Naive B cell (primary cell): ENCODE data around the gene MYL6B. TPM values are rescaled to one million over a fixed set of nuclear protein-coding genes. Genes with fewer than 3 reads are reported as not detected.

Experiments used
- ATAC-seq, 2 donors: fragments of 150-1000 bp; cut with Tn5 transposase; 2 replicates each; pipeline ENCODE4 v1.10.0; 2021; ENCODE audit warnings: low read depth in 2 of 2, mild to moderate bottlenecking in 2 of 2, moderate library complexity in 2 of 2
- DNase-seq: peaks from one replicate; pipeline ENCODE4 v3.0.0; 2022
- H3K27ac Mint-ChIP-seq, 6 donors: one replicate each; pipeline ENCODE4 v1.8.0; 2020 to 2022; ENCODE audit warnings: mild to moderate bottlenecking in 6 of 6, mixed read lengths in 6 of 6, moderate library complexity in 5 of 6, inconsistent platforms in 2 of 6
- H3K27me3 Mint-ChIP-seq, 3 donors: one replicate each; pipeline ENCODE4 v1.8.0; 2021 to 2022; ENCODE audit warnings: mixed read lengths in 3 of 3, mild to moderate bottlenecking in 1 of 3
- H3K36me3 Mint-ChIP-seq, 2 donors: one replicate each; pipeline ENCODE4 v1.8.0; 2020 to 2022; ENCODE audit warnings: mixed read lengths in 2 of 2, inconsistent platforms in 1 of 2, mild to moderate bottlenecking in 1 of 2
- H3K4me1 Mint-ChIP-seq, 3 donors: one replicate each; pipeline ENCODE4 v1.8.0; 2020 to 2022; ENCODE audit warnings: mixed read lengths in 3 of 3, inconsistent platforms in 1 of 3, mild to moderate bottlenecking in 1 of 3, moderate library complexity in 1 of 3
- H3K4me3 Mint-ChIP-seq, 8 donors: one replicate each; pipeline ENCODE4 v1.8.0; 2020 to 2022; ENCODE audit warnings: mild to moderate bottlenecking in 8 of 8, mixed read lengths in 8 of 8, moderate library complexity in 8 of 8, inconsistent platforms in 2 of 8
- H3K9me3 Mint-ChIP-seq, 7 donors: one replicate each; pipeline ENCODE4 v1.8.0; 2020 to 2022; ENCODE audit warnings: mixed read lengths in 7 of 7, mild to moderate bottlenecking in 5 of 7, inconsistent platforms in 2 of 7, moderate library complexity in 1 of 7
- polyA plus RNA-seq, 6 donors: library from polyadenylated mRNA; unstranded; fragments of 300-500 nt; fragmentation: Illumina TruSeq; gene quantifications; one replicate each; pipeline ENCODE4 v1.2.3, GENCODE V29; 2021; ENCODE audit warnings: low read depth in 6 of 6

MYL6B gene
- 10 to 100 TPM; 14.2 to 35.1 (median 20.2) TPM for polyA plus RNA-seq

DNA sequence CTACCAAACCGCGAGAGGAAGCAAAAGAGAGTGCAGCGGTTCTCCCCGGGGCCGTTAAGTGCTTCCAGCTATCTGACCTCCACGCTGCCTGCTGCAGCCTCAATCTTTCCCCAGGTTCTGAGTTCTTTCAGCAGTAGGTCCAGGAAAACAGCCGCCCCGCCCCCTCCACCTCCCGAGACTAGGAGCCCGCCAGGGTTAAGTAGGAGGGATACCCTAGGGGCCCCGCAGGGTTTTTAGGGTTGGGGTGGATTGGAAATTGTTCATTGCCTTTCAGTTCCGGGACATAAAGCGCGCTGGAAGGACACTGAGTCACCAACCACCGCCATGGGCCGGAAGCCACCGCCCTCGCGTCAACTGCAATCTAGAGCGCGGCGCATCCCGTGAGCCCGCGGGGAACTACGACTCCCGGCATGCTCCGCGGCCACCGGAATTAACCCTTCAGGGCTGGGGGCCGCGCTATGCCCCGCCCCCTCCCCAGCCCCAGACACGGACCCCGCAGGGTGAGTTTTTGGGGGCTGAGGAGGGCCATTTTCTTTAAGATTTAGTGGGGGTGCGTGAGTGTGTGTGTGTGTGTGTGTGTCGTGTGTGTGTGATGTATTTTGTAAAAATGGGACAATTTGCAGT lies at the start of gene MYL6B:
MYL6B (plus strand) TSS at position 456 of the 624 bp plus-strand sequence. CDS start 1,332 bp downstream, outside the sequence.
- no peaks in the 10 kb centered on the region for H3K27me3 Mint-ChIP-seq
- ATAC-seq = peak; percentile 89 to 92

DNA sequence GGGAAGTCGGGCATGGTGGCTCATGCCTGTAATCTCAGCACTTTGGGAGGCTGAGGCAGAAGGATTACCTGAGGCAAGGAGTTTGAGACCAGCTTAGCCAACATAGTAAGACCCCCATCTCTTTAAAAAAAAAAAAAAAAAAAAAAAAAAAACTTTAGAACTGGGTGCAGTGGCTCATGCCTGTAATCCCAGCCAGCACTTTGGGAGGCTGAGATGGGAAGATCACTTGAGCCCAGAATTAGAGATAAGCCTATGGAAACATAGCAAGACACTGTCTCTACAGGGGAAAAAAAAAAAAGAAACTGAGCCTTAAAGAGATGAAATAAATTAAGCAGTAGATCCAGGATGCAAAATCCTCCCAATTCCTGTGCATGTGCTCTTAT lies 49.7 kb upstream of the MYL6B start:
- peak overlapping the region in 1 of 8 donors; percentile 95 for H3K4me3 Mint-ChIP-seq
- no peaks in the 10 kb centered on the region for H3K36me3 Mint-ChIP-seq
- no peaks in the 10 kb centered on the region for H3K9me3 Mint-ChIP-seq
- H3K4me1 Mint-ChIP-seq = peaks cover 19 to 39% (median 36%) of the 10 kb centered on the region in 3 donors
- H3K27ac Mint-ChIP-seq = peak overlapping the region in 1 of 6 donors; percentile 62
- H3K27me3 Mint-ChIP-seq = peaks cover 0 to 3% (median 2%) of the 10 kb centered on the region in 3 donors
- no peak for DNase-seq
- ATAC-seq = no peak

More for the DNA sequence above, at the start of gene MYL6B:
- H3K4me1 Mint-ChIP-seq = peaks cover 20 to 46% (median 32%) of the 10 kb centered on the region in 3 donors
- no peaks in the 10 kb centered on the region for H3K9me3 Mint-ChIP-seq
- DNase-seq = peak; percentile 84
- no peaks in the 10 kb centered on the region for H3K36me3 Mint-ChIP-seq
- H3K4me3 Mint-ChIP-seq = peak within 1 kb of the TSS; percentile 85 to 97 (median 94)
- peak within 1 kb of the TSS; percentile 88 to 97 (median 96) for H3K27ac Mint-ChIP-seq

DNA sequence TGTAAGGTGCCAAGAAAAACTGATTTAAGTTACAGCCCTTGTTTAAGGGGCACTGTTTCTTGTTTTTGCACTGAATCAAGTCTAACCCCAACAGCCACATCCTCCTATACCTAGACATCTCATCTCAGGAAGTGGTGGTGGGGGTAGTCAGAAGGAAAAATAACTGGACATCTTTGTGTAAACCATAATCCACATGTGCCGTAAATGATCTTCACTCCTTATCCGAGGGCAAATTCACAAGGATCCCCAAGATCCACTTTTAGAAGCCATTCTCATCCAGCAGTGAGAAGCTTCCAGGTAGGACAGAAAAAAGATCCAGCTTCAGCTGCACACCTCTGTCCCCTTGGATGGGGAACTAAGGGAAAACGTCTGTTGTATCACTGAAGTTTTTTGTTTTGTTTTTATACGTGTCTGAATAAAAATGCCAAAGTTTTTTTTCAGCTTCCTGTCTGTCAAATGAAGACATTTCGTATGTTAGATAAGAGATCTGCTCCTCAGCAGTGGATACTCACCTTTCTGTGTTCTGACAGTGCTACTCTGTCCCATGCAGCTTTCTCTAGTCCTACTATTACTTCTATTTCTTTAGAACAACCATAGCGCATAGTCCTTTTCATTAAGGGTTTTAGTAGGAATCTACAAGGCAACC lies 49.2 kb upstream of the MYL6B start:
- H3K4me1 Mint-ChIP-seq = peaks cover 19 to 37% (median 36%) of the 10 kb centered on the region in 3 donors
- no peaks in the 10 kb centered on the region for H3K36me3 Mint-ChIP-seq
- no peak for DNase-seq
- H3K4me3 Mint-ChIP-seq = peak overlapping the region in 7 of 8 donors; percentile 95 to 100 (median 99)
- H3K27ac Mint-ChIP-seq = peak overlapping the region in 4 of 6 donors; percentile 46 to 98 (median 96)
- ATAC-seq = no peak
- H3K9me3 Mint-ChIP-seq = no peaks in the 10 kb centered on the region
- H3K27me3 Mint-ChIP-seq = no peaks in the 10 kb centered on the region

DNA sequence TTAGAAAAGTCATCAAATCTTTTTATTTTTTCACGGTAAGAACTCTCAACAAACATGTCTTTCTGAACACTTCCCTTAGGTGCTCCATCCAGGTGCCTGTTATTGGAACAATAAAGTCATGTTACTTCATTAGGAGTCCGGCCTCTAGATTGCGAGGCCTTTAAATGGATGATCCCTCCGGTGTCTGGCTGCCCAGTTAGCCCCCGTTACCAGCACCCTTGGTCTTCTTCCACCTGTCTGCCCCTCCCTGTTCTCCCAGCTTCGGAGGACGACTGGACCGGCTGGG lies 48.6 kb upstream of the MYL6B start:
- peak overlapping the region; percentile 95 to 100 (median 99) for H3K4me3 Mint-ChIP-seq
- no peaks in the 10 kb centered on the region for H3K27me3 Mint-ChIP-seq
- no peaks in the 10 kb centered on the region for H3K36me3 Mint-ChIP-seq
- H3K27ac Mint-ChIP-seq = peak overlapping the region; percentile 78 to 98 (median 96)
- no peak for DNase-seq
- no peak for ATAC-seq
- peaks cover 19 to 37% (median 36%) of the 10 kb centered on the region in 3 donors for H3K4me1 Mint-ChIP-seq
- no peaks in the 10 kb centered on the region for H3K9me3 Mint-ChIP-seq

DNA sequence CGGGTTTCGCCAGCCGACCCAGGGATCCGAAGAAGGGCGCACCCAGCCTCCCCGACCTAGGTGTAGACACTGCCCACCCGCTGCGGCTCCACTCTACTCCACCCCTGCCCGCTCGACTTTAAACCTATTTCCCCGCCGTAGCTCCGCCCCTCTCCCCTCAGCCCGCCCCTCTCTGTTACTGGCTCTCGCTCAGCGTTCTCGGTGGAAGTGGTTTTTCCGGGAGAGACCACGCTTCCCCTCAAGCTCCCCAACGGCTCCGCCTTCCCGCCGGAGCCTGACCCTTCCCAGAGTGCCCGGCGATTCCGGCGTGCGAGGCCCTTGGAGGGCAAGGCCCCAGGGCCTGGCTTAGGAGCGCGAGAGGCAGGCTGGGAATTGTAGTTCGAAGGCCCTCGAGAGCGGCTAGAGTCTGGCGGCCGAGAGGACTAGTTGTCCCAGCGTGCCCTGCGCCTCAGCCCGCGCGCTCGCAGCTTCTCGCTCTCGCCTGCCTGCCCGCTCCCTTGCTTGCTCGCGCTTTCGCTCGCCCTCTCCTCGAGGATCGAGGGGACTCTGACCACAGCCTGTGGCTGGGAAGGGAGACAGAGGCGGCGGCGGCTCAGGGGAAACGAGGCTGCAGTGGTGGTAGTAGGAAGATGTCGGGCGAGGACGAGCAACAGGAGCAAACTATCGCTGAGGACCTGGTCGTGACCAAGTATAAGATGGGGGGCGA lies 48.1 kb upstream of the MYL6B start, which contains the start of gene PA2G4:
PA2G4 (plus strand) TSS at position 451 of the 706 bp plus-strand sequence; CDS start at position 630, 179 bp downstream.
- peaks cover 19 to 37% (median 36%) of the 10 kb centered on the region in 3 donors for H3K4me1 Mint-ChIP-seq
- peak; percentile 93 to 94 for ATAC-seq
- peak within 1 kb of the TSS; percentile 78 to 98 (median 96) for H3K27ac Mint-ChIP-seq
- no peaks in the 10 kb centered on the region for H3K36me3 Mint-ChIP-seq
- no peaks in the 10 kb centered on the region for H3K9me3 Mint-ChIP-seq
- H3K27me3 Mint-ChIP-seq = no peaks in the 10 kb centered on the region
- peak; percentile 93 for DNase-seq
- H3K4me3 Mint-ChIP-seq = peak within 1 kb of the TSS; percentile 95 to 100 (median 99)

DNA sequence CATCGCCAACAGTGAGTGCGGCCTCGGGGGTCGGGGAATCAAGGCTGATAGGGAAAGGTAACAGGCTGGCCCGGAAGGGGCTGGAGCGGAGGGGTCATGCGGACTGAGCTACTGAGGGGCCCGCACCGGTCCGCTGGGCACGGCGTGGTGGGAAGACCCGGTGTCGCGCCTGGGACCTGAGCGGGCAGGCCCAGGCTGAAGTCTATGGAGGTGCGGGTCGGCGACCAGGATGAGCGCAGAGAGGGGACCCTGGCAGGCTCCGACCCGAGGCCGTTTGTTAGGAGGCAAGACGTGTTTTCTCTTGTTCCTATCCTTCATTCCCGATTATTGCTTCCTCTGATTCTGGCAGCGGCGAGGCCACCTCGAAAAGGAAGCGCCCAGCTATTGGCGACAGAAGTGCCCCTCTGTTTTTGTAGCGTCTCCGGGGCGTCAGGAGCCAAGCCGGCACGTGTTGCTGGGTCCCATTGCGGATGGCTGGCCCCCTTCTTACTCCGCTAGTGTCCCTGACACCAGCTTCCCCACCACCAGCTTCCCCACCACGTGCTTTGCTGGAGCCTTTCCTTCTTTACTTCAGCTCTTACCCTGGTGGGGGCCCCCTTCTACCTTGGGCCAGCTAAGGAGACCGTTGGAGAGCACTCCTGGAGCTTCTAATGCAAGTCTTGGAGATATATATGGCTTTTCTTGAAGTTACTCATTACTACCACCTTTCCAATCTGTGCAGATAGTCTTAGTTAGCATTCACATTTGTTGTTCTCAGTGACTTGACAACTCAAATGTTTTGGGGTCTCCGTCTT lies 47.4 kb upstream of the MYL6B start:
- Mint-ChIP-seq H3K27ac (peak overlapping the region; percentile 78 to 98 (median 96)), H3K27me3 (no peaks in the 10 kb centered on the region), H3K4me3 (peak overlapping the region; percentile 95 to 100 (median 99)), H3K36me3 (no peaks in the 10 kb centered on the region), H3K4me1 (peaks cover 19 to 37% (median 36%) of the 10 kb centered on the region in 3 donors), H3K9me3 (no peaks in the 10 kb centered on the region)
- no peak for DNase-seq
- peak; percentile 2 to 10 for ATAC-seq

DNA sequence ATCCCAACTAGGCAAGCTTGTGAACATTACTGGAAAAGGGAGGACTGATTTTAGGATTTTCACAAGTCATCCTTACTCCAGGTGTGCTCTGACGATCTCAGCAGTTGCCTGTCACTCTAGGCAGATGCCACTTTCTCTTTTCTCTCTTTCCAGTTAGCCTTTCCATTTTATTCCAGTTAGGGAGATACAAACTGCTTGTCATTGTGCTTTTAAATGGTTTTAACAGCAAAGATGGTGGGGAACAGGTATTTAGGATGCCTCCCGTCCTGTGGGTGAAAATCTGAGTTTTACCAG lies 46.8 kb upstream of the MYL6B start:
- ATAC-seq (no peak), DNase-seq (no peak)
- H3K27me3 Mint-ChIP-seq = no peaks in the 10 kb centered on the region
- peak overlapping the region; percentile 95 to 100 (median 99) for H3K4me3 Mint-ChIP-seq
- no peaks in the 10 kb centered on the region for H3K9me3 Mint-ChIP-seq
- peak overlapping the region in 4 of 6 donors; percentile 35 to 97 (median 92) for H3K27ac Mint-ChIP-seq
- peaks cover under 1 to 4% of the 10 kb centered on the region in 2 donors for H3K36me3 Mint-ChIP-seq
- H3K4me1 Mint-ChIP-seq = peaks cover 19 to 37% (median 36%) of the 10 kb centered on the region in 3 donors

DNA sequence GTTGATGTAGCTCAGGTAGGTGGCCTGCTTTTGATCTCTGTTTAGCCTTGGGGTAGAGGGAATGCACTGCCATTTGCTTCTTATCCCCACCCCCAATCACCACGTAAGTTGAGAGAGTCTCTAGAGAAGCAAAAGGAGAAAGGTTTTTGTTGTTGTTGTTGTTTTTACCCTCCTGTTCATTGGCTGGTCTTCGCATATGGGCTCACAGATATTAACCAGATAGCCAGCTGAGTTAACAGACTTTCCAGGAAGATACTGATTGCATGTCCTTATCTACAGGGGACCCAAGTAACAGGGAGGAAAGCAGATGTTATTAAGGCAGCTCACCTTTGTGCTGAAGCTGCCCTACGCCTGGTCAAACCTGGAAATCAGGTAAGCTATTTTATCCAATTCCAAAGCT lies 45.1 kb upstream of the MYL6B start:
- DNase-seq = no peak
- H3K27me3 Mint-ChIP-seq = no peaks in the 10 kb centered on the region
- no peak for ATAC-seq
- no peaks in the 10 kb centered on the region for H3K9me3 Mint-ChIP-seq
- peak overlapping the region in 1 of 8 donors; percentile 95 for H3K4me3 Mint-ChIP-seq
- peaks cover 7 to 10% of the 10 kb centered on the region in 2 donors for H3K36me3 Mint-ChIP-seq
- peak overlapping the region in 1 of 6 donors; percentile 84 for H3K27ac Mint-ChIP-seq
- H3K4me1 Mint-ChIP-seq = peaks cover 19 to 37% (median 36%) of the 10 kb centered on the region in 3 donors

DNA sequence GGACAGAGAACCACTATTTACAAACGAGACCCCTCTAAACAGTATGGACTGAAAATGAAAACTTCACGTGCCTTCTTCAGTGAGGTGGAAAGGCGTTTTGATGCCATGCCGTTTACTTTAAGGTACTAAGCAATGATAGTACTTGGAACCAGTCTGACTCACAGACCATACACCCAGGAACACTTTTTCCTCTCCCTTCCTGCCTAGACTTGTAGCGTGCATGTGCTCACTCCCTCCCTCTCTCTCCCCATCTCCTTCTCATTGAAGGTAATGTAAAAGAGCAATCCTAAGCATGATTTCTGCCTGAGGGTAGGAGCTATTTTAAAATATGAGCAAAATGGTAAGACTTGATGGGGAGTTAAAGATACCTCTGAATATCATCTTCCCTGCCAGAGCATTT lies 41.8 kb upstream of the MYL6B start:
- H3K36me3 Mint-ChIP-seq = peaks cover 7 to 19% of the 10 kb centered on the region in 2 donors
- peak overlapping the region in 1 of 8 donors; percentile 19 for H3K4me3 Mint-ChIP-seq
- ATAC-seq (no peak), DNase-seq (no peak)
- H3K27me3 Mint-ChIP-seq = no peaks in the 10 kb centered on the region
- peaks cover 2 to 16% (median 12%) of the 10 kb centered on the region in 3 donors for H3K4me1 Mint-ChIP-seq
- H3K27ac Mint-ChIP-seq = peak overlapping the region in 1 of 6 donors; percentile 29
- no peaks in the 10 kb centered on the region for H3K9me3 Mint-ChIP-seq

DNA sequence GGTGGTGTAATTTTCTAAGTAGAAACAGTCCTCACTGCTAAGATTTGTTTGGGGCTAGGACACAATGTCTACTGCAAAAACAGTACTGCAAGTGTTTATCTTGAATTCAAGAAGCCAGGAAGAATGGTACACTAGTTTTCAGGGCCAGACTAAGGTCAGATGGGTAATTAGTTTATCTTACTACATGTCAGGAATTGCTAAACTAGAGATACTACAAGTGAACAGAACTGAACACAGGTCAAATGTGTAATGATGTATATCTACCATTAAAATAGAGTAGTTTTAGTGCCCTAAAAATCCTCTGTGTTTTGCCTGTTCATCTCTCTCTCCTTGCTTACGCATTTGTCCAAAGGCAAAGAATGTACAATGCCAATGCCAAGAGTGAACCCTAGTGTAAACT lies 38.3 kb upstream of the MYL6B start:
- Mint-ChIP-seq H3K4me1 (peaks cover 20 to 32% (median 21%) of the 10 kb centered on the region in 3 donors), H3K36me3 (peaks cover 15 to 34% of the 10 kb centered on the region in 2 donors), H3K27ac (peak overlapping the region in 2 of 6 donors; percentile 22 to 44), H3K9me3 (no peaks in the 10 kb centered on the region), H3K27me3 (no peaks in the 10 kb centered on the region), H3K4me3 (peak overlapping the region in 3 of 8 donors; percentile 19 to 57 (median 26))
- ATAC-seq (no peak), DNase-seq (no peak)

DNA sequence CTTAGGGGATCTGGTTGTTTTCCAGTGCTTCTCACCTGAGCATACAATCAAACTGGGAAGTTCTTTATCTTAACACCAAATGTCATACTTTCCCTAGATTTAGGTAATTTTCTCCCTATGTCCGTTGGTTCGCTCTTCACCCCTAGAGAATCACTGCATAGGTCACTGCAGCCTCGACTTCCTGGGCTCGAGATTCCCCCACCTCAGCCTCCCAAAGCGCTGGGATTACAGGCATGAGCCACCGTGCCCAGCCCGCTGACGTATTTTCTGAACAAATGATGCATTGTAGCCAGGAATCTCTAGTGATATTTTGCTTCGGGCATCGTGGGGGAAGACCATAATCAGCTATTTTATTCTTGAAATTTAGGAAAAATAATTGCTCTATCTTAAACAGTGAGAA lies 37.1 kb upstream of the MYL6B start:
- Mint-ChIP-seq H3K9me3 (no peaks in the 10 kb centered on the region), H3K4me1 (peaks cover 26 to 40% (median 28%) of the 10 kb centered on the region in 3 donors), H3K4me3 (peak overlapping the region; percentile 89 to 99 (median 95)), H3K27ac (peak overlapping the region; percentile 96 to 100 (median 99)), H3K36me3 (peaks cover 15 to 32% of the 10 kb centered on the region in 2 donors), H3K27me3 (no peaks in the 10 kb centered on the region)
- no peak for DNase-seq
- ATAC-seq = no peak

DNA sequence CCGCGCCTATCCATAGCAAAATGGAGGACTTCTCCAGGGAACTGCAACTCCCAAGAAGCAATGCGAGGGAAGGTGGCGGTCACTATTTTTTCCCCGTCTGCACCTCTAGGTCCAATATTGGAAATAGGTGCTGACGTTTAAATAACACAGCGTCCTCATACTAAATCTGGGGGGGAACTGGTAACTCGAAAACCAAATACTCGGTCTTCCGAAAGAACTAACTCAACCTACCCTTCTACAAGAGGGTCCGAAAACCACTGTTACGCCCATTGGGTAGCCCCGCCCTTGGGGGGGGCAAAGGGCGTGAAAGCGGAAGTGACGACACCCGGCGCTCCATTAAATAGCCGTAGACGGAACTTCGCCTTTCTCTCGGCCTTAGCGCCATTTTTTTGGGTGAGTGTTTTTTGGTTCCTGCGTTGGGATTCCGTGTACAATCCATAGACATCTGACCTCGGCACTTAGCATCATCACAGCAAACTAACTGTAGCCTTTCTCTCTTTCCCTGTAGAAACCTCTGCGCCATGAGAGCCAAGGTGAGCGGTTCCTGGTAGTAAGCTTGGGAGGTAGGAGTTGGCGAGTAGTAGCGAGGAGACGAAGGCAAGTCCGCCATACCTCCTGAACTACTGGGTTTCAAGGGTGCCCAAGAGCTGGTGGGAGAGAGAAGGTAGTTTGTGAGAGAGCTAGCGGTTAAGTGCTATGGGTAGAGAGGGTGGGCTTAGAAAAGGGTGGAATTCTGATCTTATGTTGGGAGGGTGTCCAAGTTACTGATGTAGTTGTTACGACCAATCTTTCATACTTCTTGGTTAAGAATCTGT lies 35.9 kb upstream of the MYL6B start, which contains the start of gene RPL41:
RPL41 (plus strand) TSS at position 367 of the 815 bp plus-strand sequence.
- H3K4me3 Mint-ChIP-seq = peak within 1 kb of the TSS; percentile 89 to 99 (median 95)
- peak within 1 kb of the TSS; percentile 96 to 100 (median 99) for H3K27ac Mint-ChIP-seq
- no peaks in the 10 kb centered on the region for H3K9me3 Mint-ChIP-seq
- peak; percentile 40 to 49 for ATAC-seq
- no peaks in the 10 kb centered on the region for H3K27me3 Mint-ChIP-seq
- H3K4me1 Mint-ChIP-seq = peaks cover 32 to 43% (median 37%) of the 10 kb centered on the region in 3 donors
- peaks cover 9 to 24% of the 10 kb centered on the region in 2 donors for H3K36me3 Mint-ChIP-seq
- peak; percentile 95 for DNase-seq
